ENCODE data around the gene OSBPL8. TPM values are rescaled to one million over a fixed set of nuclear protein-coding genes. Genes with fewer than 3 reads are reported as not detected.
"Not testable (repeated sequence)": the region's sequence is repeated elsewhere in the genome, so short reads cannot be mapped to it uniquely, and the experiment has no call there.

OSBPL8 gene
- total RNA-seq, 2 experiments from 2014 or later = 86.7 to 87.2 TPM

DNA sequence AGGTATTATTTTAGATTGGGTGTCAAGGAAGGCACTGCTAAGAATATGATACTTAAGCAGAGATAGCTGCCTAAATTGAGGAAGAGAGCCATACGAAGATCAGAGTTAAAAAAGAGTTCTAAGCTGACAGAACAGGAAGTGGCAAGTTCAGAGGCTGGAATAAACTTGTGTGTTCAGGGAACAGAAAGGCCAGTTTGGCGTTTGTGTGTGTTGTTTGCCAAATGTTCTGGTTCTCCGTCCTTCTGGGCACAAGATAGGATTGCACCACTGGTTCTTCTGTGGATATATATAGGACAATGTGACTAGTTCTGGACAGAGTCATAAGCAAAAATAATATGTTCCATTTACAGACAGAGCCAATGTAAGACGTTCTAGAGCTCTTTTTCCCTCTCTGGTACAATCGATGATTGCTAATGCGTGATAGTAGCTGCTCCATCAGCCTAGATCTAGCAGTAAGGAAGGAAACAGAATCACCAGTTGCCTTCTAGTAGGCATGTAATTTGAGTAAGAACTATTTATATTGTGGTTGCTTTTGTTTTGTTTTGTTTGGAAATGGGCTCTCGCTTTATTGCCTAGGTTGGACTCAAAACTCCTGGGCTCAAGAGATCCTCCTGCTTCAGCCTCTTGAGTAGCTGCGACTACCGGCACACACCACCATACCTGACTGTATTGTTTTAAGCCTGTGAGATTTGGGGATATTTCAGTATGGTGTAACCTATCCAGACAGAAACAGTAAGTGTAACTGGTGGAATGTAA, 218.7 kb downstream of the OSBPL8 start:
- CTCF ChIA-PET = no interaction called here
- POLR2A ChIA-PET = no interaction called here

- CTCF ChIA-PET = no interaction called here
- POLR2A ChIA-PET = no interaction called here
Observed at GRCh38 chr12:76337583-76337982, 222.0 kb downstream of the OSBPL8 start.

- CTCF ChIA-PET = no interaction called here
- POLR2A ChIA-PET = no interaction called here
Observed at GRCh38 chr12:76332606-76333005, 227.0 kb downstream of the OSBPL8 start.

DNA sequence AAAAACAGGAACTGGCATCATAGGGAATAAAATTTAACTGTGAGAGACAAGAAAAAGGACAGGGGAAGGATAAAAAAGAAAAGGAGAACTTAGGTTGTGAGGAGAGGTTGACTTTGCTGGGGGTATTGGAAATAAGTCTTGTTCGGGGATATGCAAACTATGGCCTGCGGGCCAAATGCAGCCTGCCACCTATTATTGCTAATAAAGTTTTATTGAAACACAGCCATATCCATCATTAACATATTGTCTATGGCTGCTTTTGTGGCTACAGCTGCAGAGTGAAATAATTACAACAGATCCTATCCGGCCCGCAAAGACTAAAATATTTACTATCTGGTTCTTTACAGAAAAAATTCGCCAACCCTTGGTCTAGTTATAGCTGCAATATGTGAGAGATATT, 230.0 kb downstream of the OSBPL8 start:
- POLR2A ChIA-PET = no interaction called here
- CTCF ChIA-PET = no interaction called here

- CTCF ChIA-PET = no interaction called here
Observed at GRCh38 chr12:76329159-76329558, 230.4 kb downstream of the OSBPL8 start.

GRCh38 chr12:76319595-76320319, 239.8 kb downstream of the OSBPL8 start:
- POLR2A ChIA-PET = not testable (repeated sequence)

More at GRCh38 chr12:76329159-76329558, 230.4 kb downstream of the OSBPL8 start:
- POLR2A ChIA-PET = no interaction called here

GRCh38 chr12:76318773-76319594, 240.6 kb downstream of the OSBPL8 start:
- ChIA-PET POLR2A (no interaction called here), CTCF (no interaction called here)

More at GRCh38 chr12:76319595-76320319, 239.8 kb downstream of the OSBPL8 start:
- CTCF ChIA-PET = not testable (repeated sequence)

- ChIA-PET POLR2A (no interaction called here), CTCF (interaction anchor here (0.8 kb wide), 1 partner anchor 9 kb away, joined by 3 read pairs; no protein-coding TSS in a partner anchor)
Observed at GRCh38 chr12:76317976-76318375, 241.6 kb downstream of the OSBPL8 start.

GRCh38 chr12:76316468-76316867, 243.1 kb downstream of the OSBPL8 start:
- CTCF ChIA-PET = no interaction called here
- POLR2A ChIA-PET = no interaction called here

GRCh38 chr12:76313299-76313698, 246.3 kb downstream of the OSBPL8 start:
- ChIA-PET POLR2A (no interaction called here), CTCF (no interaction called here)

- CTCF ChIA-PET = no interaction called here
Observed at GRCh38 chr12:76312315-76312714, 247.3 kb downstream of the OSBPL8 start.

GRCh38 chr12:76311796-76312195, 247.8 kb downstream of the OSBPL8 start:
- CTCF ChIA-PET = no interaction called here
- POLR2A ChIA-PET = no interaction called here

More at GRCh38 chr12:76312315-76312714, 247.3 kb downstream of the OSBPL8 start:
- POLR2A ChIA-PET = no interaction called here

- POLR2A ChIA-PET = no interaction called here
- CTCF ChIA-PET = no interaction called here
Observed at GRCh38 chr12:76310110-76310509, 249.5 kb downstream of the OSBPL8 start.

DNA sequence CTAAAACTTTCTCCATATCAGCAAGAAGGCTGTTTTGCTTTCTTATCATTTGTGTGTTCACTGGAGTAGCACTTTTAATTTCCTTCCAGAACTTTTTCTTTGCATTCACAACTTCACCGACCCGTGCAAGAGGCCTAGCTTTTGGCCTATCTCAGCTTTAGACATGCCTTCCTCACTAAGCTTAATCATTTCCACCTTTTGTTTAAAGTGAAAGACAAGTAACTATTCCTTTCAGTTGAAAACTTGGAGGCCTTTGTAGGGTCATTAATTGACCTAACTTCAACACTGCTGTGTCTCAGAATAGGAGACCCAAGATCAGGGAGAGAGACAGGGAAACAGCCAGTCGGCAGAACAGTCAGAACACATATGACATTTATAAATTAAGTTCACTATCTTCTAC, 250.7 kb downstream of the OSBPL8 start:
- ChIA-PET POLR2A (no interaction called here), CTCF (interaction anchor here (1.4 kb wide), 1 partner anchor 9 kb away, joined by 3 read pairs; no protein-coding TSS in a partner anchor)

GRCh38 chr12:76307083-76307482, 252.5 kb downstream of the OSBPL8 start:
- CTCF ChIA-PET = no interaction called here
- POLR2A ChIA-PET = no interaction called here

- ChIA-PET CTCF (no interaction called here), POLR2A (no interaction called here)
Observed at GRCh38 chr12:76303989-76304460, 255.5 kb downstream of the OSBPL8 start.

DNA sequence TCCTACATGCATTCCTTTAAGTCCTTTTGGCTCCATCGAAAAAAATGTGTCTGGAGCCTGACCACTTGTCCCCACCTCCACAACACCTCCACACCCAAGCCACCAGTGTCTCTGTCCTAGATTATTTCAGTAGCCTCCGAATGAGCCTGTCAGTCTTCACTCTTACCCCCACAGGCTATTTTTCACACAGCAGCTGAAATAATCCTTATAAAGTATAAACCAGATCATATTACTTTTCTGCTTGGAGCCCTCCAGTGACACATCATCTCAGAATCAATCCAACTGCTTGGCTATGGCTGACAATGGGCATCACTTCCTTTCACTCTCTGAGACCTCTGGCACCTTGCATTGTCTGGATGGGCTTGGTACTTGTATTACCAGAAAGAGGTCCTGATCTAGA, 256.2 kb downstream of the OSBPL8 start:
- POLR2A ChIA-PET = no interaction called here
- CTCF ChIA-PET = interaction anchor here (0.6 kb wide), 1 partner anchor 32 kb away, joined by 3 read pairs; no protein-coding TSS in a partner anchor

Measured in activated CD8-positive, alpha-beta memory T cell treated with anti-CD3 and anti-CD28 coated beads for 36 hours (primary cell).